HL-60 (cell line): ENCODE measurements around the gene DLG1.

ENCODE experiments used
- CTCF ChIP-seq: IDR thresholded peaks from one replicate; pipeline ENCODE4 v1.5.1; 2011; ENCODE audit warnings: low read length, control low read depth, inconsistent platforms; ENCODE audit not compliant: insufficient read depth
- POLR2AphosphoS5 ChIP-seq: IDR thresholded peaks from 2 replicates; pipeline ENCODE4 v1.6.1; 2012; ENCODE audit warnings: low read depth
- REST ChIP-seq: IDR thresholded peaks from 2 replicates; pipeline ENCODE4 v1.6.1; 2012; ENCODE audit warnings: low read depth; ENCODE audit not compliant: insufficient replicate concordance

DNA sequence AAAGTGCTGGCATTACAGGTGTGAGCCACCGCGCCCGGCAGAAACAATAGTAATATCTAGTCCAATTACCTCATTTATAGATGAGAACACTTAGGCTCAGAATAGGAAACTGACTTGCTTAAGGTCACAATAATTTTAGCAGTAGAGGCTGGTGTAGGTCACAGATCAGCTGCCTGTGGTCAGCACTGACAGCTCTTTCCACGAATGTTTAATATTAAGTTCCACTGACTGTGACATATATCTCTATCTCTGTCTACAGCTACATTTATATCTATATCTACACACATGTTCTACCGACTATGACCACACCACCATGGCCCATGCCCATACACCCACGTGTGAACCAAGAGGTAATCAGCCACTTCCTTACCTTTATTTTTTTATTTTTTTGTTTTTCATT, 40.2 kb upstream of the DLG1 start:
- no peak for TF ChIP-seq CTCF
- TF ChIP-seq POLR2AphosphoS5: no peak
- no peak for TF ChIP-seq REST
